PC-9 (cell line): ENCODE results near the gene SNX8. TPM values are rescaled to one million over a fixed set of nuclear protein-coding genes. Genes with fewer than 3 reads are reported as not detected.

Source experiments
- BruUV-seq: library from RNA; stranded (reverse); fragments of 400-500 nt; replicated peaks from 2 replicates; lab custom pipeline; 2021; lab: Mats Ljungman, UMichigan
- CTCF ChIA-PET: fragments of 300-600 bp; sonication (Branson Sonifier 250); formaldehyde crosslinking; loops from one replicate; lab custom pipeline; 2022; ENCODE audit warnings: antibody characterized with exemption; lab: Charles Lee
- POLR2A ChIA-PET: fragments of 300-600 bp; sonication (Branson Sonifier 250); formaldehyde crosslinking; loops from one replicate; lab custom pipeline; 2022; ENCODE audit warnings: antibody characterized with exemption; ENCODE audit not compliant: unreplicated experiment; lab: Charles Lee
- DNase-seq, 2 experiments: peaks; one replicate each; pipeline versions ENCODE4 v3.0.0 to v3.0.0-alpha.2; 2015 to 2022; ENCODE audit warnings: mixed read lengths in 1 of 2
- H2AFZ ChIP-seq: fragments of 200-600 bp; sonication (generic); 2 replicates; pipeline ENCODE4 v1.8.1; 2017; ENCODE audit warnings: antibody characterized with exemption
- H3F3A ChIP-seq: fragments of 200-600 bp; sonication (generic); 2 replicates; pipeline ENCODE4 v1.8.1; 2017; ENCODE audit warnings: antibody characterized with exemption, mild to moderate bottlenecking, low read depth; ENCODE audit not compliant: insufficient read depth
- H3K27ac ChIP-seq: fragments of 200-600 bp; sonication (generic); 2 replicates; pipeline ENCODE4 v1.6.1; 2016; ENCODE audit warnings: mixed run types
- H3K27me3 ChIP-seq: fragments of 200-600 bp; sonication (generic); 2 replicates; pipeline ENCODE4 v1.6.1; 2016; ENCODE audit warnings: low read depth, mixed run types; ENCODE audit not compliant: insufficient read depth
- H3K36me3 ChIP-seq: fragments of 200-600 bp; sonication (generic); 2 replicates; pipeline ENCODE4 v1.6.1; 2016; ENCODE audit warnings: low read depth, mixed run types
- H3K4me1 ChIP-seq: fragments of 200-600 bp; sonication (generic); replicated peaks from 2 replicates; pipeline ENCODE4 v1.6.1; 2016; ENCODE audit warnings: mixed run types; ENCODE audit not compliant: insufficient read depth
- H3K4me2 ChIP-seq: fragments of 200-600 bp; sonication (generic); 2 replicates; pipeline ENCODE4 v1.6.1; 2017; ENCODE audit warnings: mixed run types
- H3K4me3 ChIP-seq: fragments of 200-600 bp; sonication (generic); 2 replicates; pipeline ENCODE4 v1.6.1; 2016; ENCODE audit warnings: mixed run types
- H3K79me2 ChIP-seq: fragments of 200-600 bp; sonication (generic); 2 replicates; pipeline ENCODE4 v1.6.1; 2017; ENCODE audit warnings: low read depth, mixed run types
- H3K9me2 ChIP-seq: fragments of 200-600 bp; sonication (generic); 2 replicates; pipeline ENCODE4 v1.8.1; 2017; ENCODE audit warnings: mild to moderate bottlenecking; ENCODE audit not compliant: insufficient read depth
- H3K9me3 ChIP-seq: fragments of 200-600 bp; sonication (generic); 2 replicates; pipeline ENCODE4 v1.8.1; 2016; ENCODE audit warnings: low read depth; ENCODE audit not compliant: insufficient read depth
- H4K20me1 ChIP-seq: fragments of 200-600 bp; sonication (generic); 2 replicates; pipeline ENCODE4 v1.8.1; 2017; ENCODE audit not compliant: insufficient read depth
- EZH2 ChIP-seq: fragments of 200-600 bp; sonication (generic); IDR thresholded peaks from 2 replicates; pipeline ENCODE4 v1.8.0; 2017; ENCODE audit warnings: antibody characterized with exemption, low read depth
- intact Hi-C: fragments of 100-400 bp; cut with micrococcal nuclease; formaldehyde crosslinking; loops from one replicate; pipeline ENCODE4 v1.10.0; 2022; ENCODE audit not compliant: unreplicated experiment
- total RNA-seq: library from RNA; stranded (reverse); gene quantifications from 2 replicates; pipeline ENCODE4 v1.2.3, GENCODE V29; 2021
- TF ChIP-seq, protein P1 (sequence below): fragments of 200-600 bp; sonication (generic); conservative IDR thresholded peaks from 2 replicates; pipeline ENCODE4 v1.6.1; 2017; ENCODE audit warnings: mixed run types, antibody characterized with exemption, mild to moderate bottlenecking, moderate library complexity

Gene SNX8
- total RNA-seq, 1 experiment from 2014 or later: 102 TPM

DNA sequence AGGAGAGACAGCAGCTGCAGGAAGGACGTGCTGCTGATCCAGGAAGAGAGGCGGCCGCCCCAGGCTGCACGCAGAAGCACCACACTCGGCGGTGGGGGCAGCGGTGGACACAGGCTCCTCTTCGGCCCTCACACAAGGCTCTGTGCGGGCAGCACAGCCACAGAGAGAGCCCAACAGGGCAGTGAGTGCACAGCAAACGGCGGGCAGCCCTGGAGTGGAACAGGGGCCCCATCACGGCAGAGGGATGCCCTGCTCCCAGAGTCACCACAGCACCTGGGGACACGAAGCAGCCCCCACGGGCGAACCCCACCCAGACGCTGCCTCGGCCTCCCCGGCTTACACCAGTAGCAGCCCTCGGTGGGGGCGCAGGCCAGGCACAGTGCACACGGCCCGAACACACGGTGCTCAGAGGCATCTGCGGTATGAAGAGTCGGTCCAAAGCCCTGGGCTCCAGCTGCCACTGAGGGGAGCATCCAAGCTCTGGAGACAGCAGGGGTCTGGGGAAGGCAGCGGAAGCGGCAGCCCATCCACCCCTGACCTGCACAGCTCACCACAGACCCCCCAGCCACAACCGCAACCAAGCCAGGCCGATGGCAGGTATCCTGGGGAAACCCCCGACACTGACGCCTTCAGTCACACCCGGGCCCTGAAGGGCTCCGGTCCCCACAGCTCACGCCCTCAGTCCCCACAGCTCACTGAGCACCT lies 55.4 kb downstream of the SNX8 start:
- CTCF ChIA-PET: no interaction called here
- Histone ChIP-seq H3K36me3 (no peaks in the 10 kb centered on the region), H3K4me3 (no peak overlapping the region), H3K79me2 (0 out of 2 replicates have a peak, but pooled peaks cover 3% of the 10 kb centered on the region), H3K4me1 (peaks cover 54% of the 10 kb centered on the region), H4K20me1 (no peaks in the 10 kb centered on the region), H3K9me2 (no peaks in the 10 kb centered on the region), H3K27ac (no peak overlapping the region), H3K9me3 (no peaks in the 10 kb centered on the region), H3K27me3 (no peaks in the 10 kb centered on the region), H3F3A (peaks cover 47% of the 10 kb centered on the region), H3K4me2 (no peak overlapping the region), H2AFZ (no peak overlapping the region)
- TF ChIP-seq, protein P1, sequence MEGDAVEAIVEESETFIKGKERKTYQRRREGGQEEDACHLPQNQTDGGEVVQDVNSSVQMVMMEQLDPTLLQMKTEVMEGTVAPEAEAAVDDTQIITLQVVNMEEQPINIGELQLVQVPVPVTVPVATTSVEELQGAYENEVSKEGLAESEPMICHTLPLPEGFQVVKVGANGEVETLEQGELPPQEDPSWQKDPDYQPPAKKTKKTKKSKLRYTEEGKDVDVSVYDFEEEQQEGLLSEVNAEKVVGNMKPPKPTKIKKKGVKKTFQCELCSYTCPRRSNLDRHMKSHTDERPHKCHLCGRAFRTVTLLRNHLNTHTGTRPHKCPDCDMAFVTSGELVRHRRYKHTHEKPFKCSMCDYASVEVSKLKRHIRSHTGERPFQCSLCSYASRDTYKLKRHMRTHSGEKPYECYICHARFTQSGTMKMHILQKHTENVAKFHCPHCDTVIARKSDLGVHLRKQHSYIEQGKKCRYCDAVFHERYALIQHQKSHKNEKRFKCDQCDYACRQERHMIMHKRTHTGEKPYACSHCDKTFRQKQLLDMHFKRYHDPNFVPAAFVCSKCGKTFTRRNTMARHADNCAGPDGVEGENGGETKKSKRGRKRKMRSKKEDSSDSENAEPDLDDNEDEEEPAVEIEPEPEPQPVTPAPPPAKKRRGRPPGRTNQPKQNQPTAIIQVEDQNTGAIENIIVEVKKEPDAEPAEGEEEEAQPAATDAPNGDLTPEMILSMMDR: no peak
- TF ChIP-seq EZH2: no peak
- no TSS peak for BruUV-seq
- no peak for DNase-seq
- intact Hi-C loops: no loop called here
- POLR2A ChIA-PET: no interaction called here

DNA sequence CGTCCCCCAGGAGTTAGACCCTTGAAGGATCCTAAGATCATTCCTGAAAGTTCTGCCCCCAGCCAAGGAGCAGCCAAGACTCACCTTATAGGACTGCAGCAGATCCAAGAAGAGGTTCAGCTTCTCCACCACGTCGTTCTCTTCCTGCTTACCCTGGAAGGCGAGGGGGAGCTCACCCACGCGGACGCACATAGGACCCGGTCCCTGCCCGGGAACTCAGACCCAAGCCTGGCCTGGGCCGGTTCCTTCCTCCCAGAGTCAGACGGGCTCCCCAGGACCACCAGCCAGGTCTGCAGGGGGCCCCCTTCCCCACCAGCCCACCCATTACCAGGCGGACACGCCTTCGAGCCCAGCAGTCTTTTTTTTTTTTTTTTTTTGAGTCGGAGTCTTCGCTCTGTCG lies 56.6 kb downstream of the SNX8 start:
- TF ChIP-seq EZH2: no peak
- TF ChIP-seq, protein P1: no peak
- DNase-seq: no peak
- Histone ChIP-seq H4K20me1 (no peaks in the 10 kb centered on the region), H3K79me2 (0 out of 2 replicates have a peak, but pooled peaks cover 3% of the 10 kb centered on the region), H3K9me3 (no peaks in the 10 kb centered on the region), H3K27me3 (no peaks in the 10 kb centered on the region), H3K4me3 (no peak overlapping the region), H3F3A (peaks cover 47% of the 10 kb centered on the region), H3K9me2 (no peaks in the 10 kb centered on the region), H3K4me1 (peaks cover 63% of the 10 kb centered on the region), H3K27ac (no peak overlapping the region), H2AFZ (no peak overlapping the region), H3K4me2 (no peak overlapping the region), H3K36me3 (no peaks in the 10 kb centered on the region)
- intact Hi-C loops: no loop called here
- ChIA-PET POLR2A (no interaction called here), CTCF (interaction anchor here (0.7 kb wide), 1 partner anchor 371 kb away, joined by 10 read pairs; no protein-coding TSS in a partner anchor)
- no TSS peak for BruUV-seq

DNA sequence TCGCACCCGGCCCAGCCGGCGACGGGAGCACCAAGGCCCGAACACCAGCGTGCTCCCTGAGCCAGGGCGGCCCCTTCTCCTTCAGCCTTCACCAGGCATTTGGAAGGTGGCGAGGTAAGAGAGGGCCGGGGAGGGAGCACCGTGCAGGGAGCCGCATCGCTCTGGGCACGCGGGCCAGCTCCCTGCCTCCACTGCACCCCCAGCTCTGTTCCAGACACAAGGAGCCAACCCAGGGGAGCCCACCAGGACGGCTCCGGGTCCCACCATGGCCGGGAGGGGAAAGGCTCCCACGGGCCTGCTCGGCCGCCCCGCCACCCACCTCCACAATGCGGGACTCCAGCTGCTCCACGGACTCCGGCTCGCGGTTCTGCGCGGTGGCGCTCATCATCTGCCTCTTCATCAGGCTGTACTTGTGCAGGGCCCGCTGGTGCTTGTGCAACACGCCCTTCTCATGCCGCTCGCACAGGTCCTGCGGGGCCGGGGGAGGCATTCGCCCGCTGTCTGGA lies 57.1 kb downstream of the SNX8 start:
- Histone ChIP-seq H4K20me1 (no peaks in the 10 kb centered on the region), H3K36me3 (no peaks in the 10 kb centered on the region), H3F3A (peaks cover 47% of the 10 kb centered on the region), H3K9me3 (no peaks in the 10 kb centered on the region), H3K27ac (no peak overlapping the region), H2AFZ (no peak overlapping the region), H3K4me1 (peaks cover 63% of the 10 kb centered on the region), H3K79me2 (0 out of 2 replicates have a peak, but pooled peaks cover 3% of the 10 kb centered on the region), H3K4me3 (no peak overlapping the region), H3K9me2 (no peaks in the 10 kb centered on the region), H3K4me2 (no peak overlapping the region), H3K27me3 (no peaks in the 10 kb centered on the region)
- POLR2A ChIA-PET: no interaction called here
- CTCF ChIA-PET: no interaction called here
- no peak for DNase-seq
- no TSS peak for BruUV-seq
- intact Hi-C loops: no loop called here
- no peak for TF ChIP-seq EZH2
- TF ChIP-seq, protein P1: no peak
